ENCODE results near the gene TOR3A. TPM values are rescaled to one million over a fixed set of nuclear protein-coding genes. Genes with fewer than 3 reads are reported as not detected.

Gene TOR3A
- polyA plus RNA-seq, 1 donor, result 19.6 TPM

Other genes with a start within 250 kb of the TOR3A start
- gene ANGPTL1, start 211.0 kb upstream of the TOR3A start, polyA plus RNA-seq, result 11.0 TPM
- 24.1 TPM for gene FAM20B, start 56.2 kb upstream of the TOR3A start, polyA plus RNA-seq
- gene ABL2, start 147.6 kb downstream of the TOR3A start, polyA plus RNA-seq, result 8.7 TPM
- gene SOAT1, start 211.7 kb downstream of the TOR3A start, polyA plus RNA-seq, result 14.0 TPM

Data from large intestine (tissue), 1 donor.